ENCODE data around the gene FBXW7.
A peak's percentile ranks its signal among the peaks of the same experiment; 100 is the strongest.

Gene FBXW7

GRCh38 chr4:152479428-152480026 is 56.4 kb downstream of the FBXW7 start:
- Mint-ChIP-seq H3K27me3 (ENCODE audit: low read depth, poor library complexity) (no peaks in the 10 kb centered on the region), H3K4me1 (peaks cover 30% of the 10 kb centered on the region), H3K36me3 (ENCODE audit: low read depth) (peaks cover 27% of the 10 kb centered on the region), H3K27ac (no peak overlapping the region), H3K4me3 (no peak overlapping the region), H3K9me3 (peaks cover 18% of the 10 kb centered on the region)
- TF ChIP-seq, protein P1, sequence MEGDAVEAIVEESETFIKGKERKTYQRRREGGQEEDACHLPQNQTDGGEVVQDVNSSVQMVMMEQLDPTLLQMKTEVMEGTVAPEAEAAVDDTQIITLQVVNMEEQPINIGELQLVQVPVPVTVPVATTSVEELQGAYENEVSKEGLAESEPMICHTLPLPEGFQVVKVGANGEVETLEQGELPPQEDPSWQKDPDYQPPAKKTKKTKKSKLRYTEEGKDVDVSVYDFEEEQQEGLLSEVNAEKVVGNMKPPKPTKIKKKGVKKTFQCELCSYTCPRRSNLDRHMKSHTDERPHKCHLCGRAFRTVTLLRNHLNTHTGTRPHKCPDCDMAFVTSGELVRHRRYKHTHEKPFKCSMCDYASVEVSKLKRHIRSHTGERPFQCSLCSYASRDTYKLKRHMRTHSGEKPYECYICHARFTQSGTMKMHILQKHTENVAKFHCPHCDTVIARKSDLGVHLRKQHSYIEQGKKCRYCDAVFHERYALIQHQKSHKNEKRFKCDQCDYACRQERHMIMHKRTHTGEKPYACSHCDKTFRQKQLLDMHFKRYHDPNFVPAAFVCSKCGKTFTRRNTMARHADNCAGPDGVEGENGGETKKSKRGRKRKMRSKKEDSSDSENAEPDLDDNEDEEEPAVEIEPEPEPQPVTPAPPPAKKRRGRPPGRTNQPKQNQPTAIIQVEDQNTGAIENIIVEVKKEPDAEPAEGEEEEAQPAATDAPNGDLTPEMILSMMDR (IDR thresholded peaks at IDR 0.05), result no peak
- DNase-seq, result no peak

DNA sequence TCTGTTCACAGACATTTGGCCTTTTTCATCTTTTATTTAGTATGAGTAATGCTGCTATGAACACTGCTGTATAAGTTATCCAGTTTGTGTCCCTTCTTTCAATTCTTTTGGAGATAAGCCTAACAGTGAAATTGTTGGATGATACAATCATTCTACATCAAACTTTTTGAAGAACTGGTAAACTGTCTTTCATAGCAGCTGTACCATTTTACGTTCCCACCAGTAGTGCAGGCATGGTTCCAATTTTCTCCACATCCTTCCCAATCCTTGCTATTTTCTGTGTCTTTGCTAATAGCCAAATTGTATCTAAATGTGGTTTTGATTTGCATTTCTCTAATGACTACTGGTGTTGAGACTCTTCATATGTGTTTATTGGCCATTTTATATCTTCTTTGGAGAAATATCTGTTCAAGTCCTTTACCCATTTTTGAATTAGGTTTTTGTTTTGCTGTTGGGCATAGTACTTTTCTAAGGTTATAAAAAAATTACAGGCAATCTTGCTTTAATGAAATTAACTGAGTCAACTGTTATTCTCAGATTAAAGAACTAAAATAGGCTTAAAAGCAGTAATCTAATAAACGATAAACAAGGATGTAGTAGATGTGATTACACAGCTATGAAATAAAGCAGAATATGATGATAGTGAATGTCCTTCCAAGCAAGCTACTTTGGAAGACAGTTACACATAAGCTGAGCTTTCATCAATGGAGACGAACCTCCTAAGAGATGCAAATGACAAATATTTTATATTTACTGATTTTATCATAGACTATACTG is 57.2 kb downstream of the FBXW7 start:
- Mint-ChIP-seq H3K36me3 (ENCODE audit: low read depth) (peaks cover 32% of the 10 kb centered on the region), H3K4me1 (peaks cover 30% of the 10 kb centered on the region), H3K9me3 (peaks cover 18% of the 10 kb centered on the region), H3K27me3 (ENCODE audit: low read depth, poor library complexity) (no peaks in the 10 kb centered on the region), H3K27ac (no peak overlapping the region), H3K4me3 (no peak overlapping the region)
- TF ChIP-seq, protein P1 (IDR thresholded peaks at IDR 0.05), result no peak
- no peak for DNase-seq

- H3K27ac Mint-ChIP-seq, result peak overlapping the region; percentile 68
Observed at GRCh38 chr4:152476796-152477195, 59.1 kb downstream of the FBXW7 start.

GRCh38 chr4:152471251-152471792 is 64.6 kb downstream of the FBXW7 start:
- Mint-ChIP-seq H3K4me3 (no peak overlapping the region), H3K27me3 (ENCODE audit: low read depth, poor library complexity) (no peaks in the 10 kb centered on the region), H3K4me1 (peaks cover 13% of the 10 kb centered on the region), H3K36me3 (ENCODE audit: low read depth) (peaks cover 16% of the 10 kb centered on the region), H3K27ac (no peak overlapping the region), H3K9me3 (no peaks in the 10 kb centered on the region)
- no peak for DNase-seq
- TF ChIP-seq, protein P1 (IDR thresholded peaks at IDR 0.05), result no peak

More at GRCh38 chr4:152476796-152477195, 59.1 kb downstream of the FBXW7 start:
- no peaks in the 10 kb centered on the region for H3K27me3 Mint-ChIP-seq (ENCODE audit: low read depth, poor library complexity)
- TF ChIP-seq, protein P1 (IDR thresholded peaks at IDR 0.05), result no peak
- peaks cover 30% of the 10 kb centered on the region for H3K4me1 Mint-ChIP-seq
- DNase-seq, result no peak
- no peak overlapping the region for H3K4me3 Mint-ChIP-seq
- H3K36me3 Mint-ChIP-seq (ENCODE audit: low read depth), result peaks cover 30% of the 10 kb centered on the region
- H3K9me3 Mint-ChIP-seq, result peaks cover 10% of the 10 kb centered on the region

- peaks cover 9% of the 10 kb centered on the region for H3K36me3 Mint-ChIP-seq (ENCODE audit: low read depth)
- DNase-seq, result no peak
- H3K4me3 Mint-ChIP-seq, result no peak overlapping the region
- H3K9me3 Mint-ChIP-seq, result no peaks in the 10 kb centered on the region
- H3K27ac Mint-ChIP-seq, result no peak overlapping the region
- peaks cover 13% of the 10 kb centered on the region for H3K4me1 Mint-ChIP-seq
- no peaks in the 10 kb centered on the region for H3K27me3 Mint-ChIP-seq (ENCODE audit: low read depth, poor library complexity)
- TF ChIP-seq, protein P1 (IDR thresholded peaks at IDR 0.05), result no peak
Observed at GRCh38 chr4:152468408-152468807, 67.5 kb downstream of the FBXW7 start.
